Measurements from ENCODE around the gene RPL37A. TPM values are rescaled to one million over a fixed set of nuclear protein-coding genes. Genes with fewer than 3 reads are reported as not detected.
A peak's percentile ranks its signal among the peaks of the same experiment; 100 is the strongest.

RPL37A gene
- total RNA-seq, 1 experiment from 2014 or later: 4,028 TPM

GRCh38 chr2:216499641-216500218 is 1.1 kb downstream of the RPL37A start:
- Histone ChIP-seq H3K4me3 (peak overlapping the region; percentile 86), H3K9me3 (replicated peaks) (0 out of 2 replicates have a peak, but pooled peaks cover 4% of the 10 kb centered on the region), H3K4me1 (peaks cover 3% of the 10 kb centered on the region; the same call in 1 of the 2 replicates), H3K27ac (peak overlapping the region; percentile 87), H3K27me3 (no peaks in the 10 kb centered on the region; the same call in 1 of the 2 replicates), H3K36me3 (peaks cover 58% of the 10 kb centered on the region)
- peak in 1 of 2 experiments; percentile 20 for DNase-seq

- Histone ChIP-seq H3K4me3 (peak overlapping the region; percentile 86), H3K36me3 (peaks cover 58% of the 10 kb centered on the region), H3K4me1 (peaks cover 3% of the 10 kb centered on the region; the same call in 1 of the 2 replicates), H3K27ac (no peak overlapping the region), H3K27me3 (no peaks in the 10 kb centered on the region; the same call in 1 of the 2 replicates), H3K9me3 (replicated peaks) (0 out of 2 replicates have a peak, but pooled peaks cover 4% of the 10 kb centered on the region)
- DNase-seq: no peak
These were observed 1.9 kb downstream of the RPL37A start for GRCh38 chr2:216500572-216500971.

- Histone ChIP-seq H3K27ac (no peak overlapping the region), H3K4me1 (peaks cover 3% of the 10 kb centered on the region; the same call in 1 of the 2 replicates), H3K27me3 (no peaks in the 10 kb centered on the region; the same call in 1 of the 2 replicates), H3K4me3 (no peak overlapping the region), H3K9me3 (replicated peaks) (0 out of 2 replicates have a peak, but pooled peaks cover 4% of the 10 kb centered on the region), H3K36me3 (peaks cover 64% of the 10 kb centered on the region)
- no peak for DNase-seq
These were observed 3.2 kb downstream of the RPL37A start for GRCh38 chr2:216501854-216502253.

GRCh38 chr2:216502381-216503158 is 3.9 kb downstream of the RPL37A start:
- Histone ChIP-seq H3K27me3 (no peaks in the 10 kb centered on the region; the same call in 1 of the 2 replicates), H3K27ac (no peak overlapping the region), H3K4me1 (peaks cover 3% of the 10 kb centered on the region; the same call in 1 of the 2 replicates), H3K4me3 (no peak overlapping the region), H3K36me3 (peaks cover 64% of the 10 kb centered on the region), H3K9me3 (replicated peaks) (0 out of 2 replicates have a peak, but pooled peaks cover 4% of the 10 kb centered on the region)
- DNase-seq: no peak

- 0 out of 2 replicates have a peak, but pooled peaks cover 4% of the 10 kb centered on the region for H3K9me3 ChIP-seq (replicated peaks)
- H3K27ac ChIP-seq: no peak overlapping the region
- peaks cover 3% of the 10 kb centered on the region; the same call in 1 of the 2 replicates for H3K4me1 ChIP-seq
- no peaks in the 10 kb centered on the region; the same call in 1 of the 2 replicates for H3K27me3 ChIP-seq
- H3K36me3 ChIP-seq: peaks cover 64% of the 10 kb centered on the region
- DNase-seq: peak in 1 of 2 experiments; percentile 7
- H3K4me3 ChIP-seq: no peak overlapping the region
These were observed 4.5 kb downstream of the RPL37A start for GRCh38 chr2:216503159-216503629.

- Histone ChIP-seq H3K27ac (peak overlapping the region; percentile 10; the same call in 1 of the 2 replicates), H3K4me3 (no peak overlapping the region), H3K27me3 (no peaks in the 10 kb centered on the region; the same call in 1 of the 2 replicates), H3K36me3 (peaks cover 64% of the 10 kb centered on the region), H3K4me1 (peaks cover 3% of the 10 kb centered on the region; the same call in 1 of the 2 replicates), H3K9me3 (replicated peaks) (0 out of 2 replicates have a peak, but pooled peaks cover 4% of the 10 kb centered on the region)
- DNase-seq: peak in 1 of 2 experiments; percentile 23
These were observed 5.2 kb downstream of the RPL37A start for GRCh38 chr2:216503697-216504375.

GRCh38 chr2:216504376-216504762 is 5.7 kb downstream of the RPL37A start:
- Histone ChIP-seq H3K4me3 (no peak overlapping the region), H3K9me3 (replicated peaks) (0 out of 2 replicates have a peak, but pooled peaks cover 4% of the 10 kb centered on the region), H3K27ac (peak overlapping the region; percentile 10; the same call in 1 of the 2 replicates), H3K36me3 (peaks cover 59% of the 10 kb centered on the region), H3K4me1 (peaks cover 3% of the 10 kb centered on the region; the same call in 1 of the 2 replicates), H3K27me3 (no peaks in the 10 kb centered on the region; the same call in 1 of the 2 replicates)
- DNase-seq: no peak

GRCh38 chr2:216505133-216506106 is 6.8 kb downstream of the RPL37A start:
- peaks cover 3% of the 10 kb centered on the region; the same call in 1 of the 2 replicates for H3K4me1 ChIP-seq
- H3K4me3 ChIP-seq: no peak overlapping the region
- peak in 1 of 2 experiments; percentile 9 for DNase-seq
- no peak overlapping the region; the same call in 1 of the 2 replicates for H3K27ac ChIP-seq
- no peaks in the 10 kb centered on the region; the same call in 1 of the 2 replicates for H3K27me3 ChIP-seq
- peaks cover 49% of the 10 kb centered on the region for H3K36me3 ChIP-seq
- 0 out of 2 replicates have a peak, but pooled peaks cover 4% of the 10 kb centered on the region for H3K9me3 ChIP-seq (replicated peaks)

GRCh38 chr2:216507220-216508160 is 8.8 kb downstream of the RPL37A start:
- H3K27me3 ChIP-seq: no peaks in the 10 kb centered on the region; the same call in 1 of the 2 replicates
- H3K9me3 ChIP-seq (replicated peaks): 0 out of 2 replicates have a peak, but pooled peaks cover 4% of the 10 kb centered on the region
- H3K27ac ChIP-seq: no peak overlapping the region
- no peak overlapping the region for H3K4me3 ChIP-seq
- 0 out of 2 replicates have a peak, but pooled peaks cover 3% of the 10 kb centered on the region for H3K4me1 ChIP-seq
- H3K36me3 ChIP-seq: peaks cover 28% of the 10 kb centered on the region
- DNase-seq: peak in 1 of 2 experiments; percentile 6

- Histone ChIP-seq H3K36me3 (peaks cover 21% of the 10 kb centered on the region), H3K27me3 (no peaks in the 10 kb centered on the region; the same call in 1 of the 2 replicates), H3K9me3 (replicated peaks) (0 out of 2 replicates have a peak, but pooled peaks cover 4% of the 10 kb centered on the region), H3K27ac (no peak overlapping the region), H3K4me1 (no peaks in the 10 kb centered on the region), H3K4me3 (no peak overlapping the region)
- DNase-seq: no peak
These were observed 9.6 kb downstream of the RPL37A start for GRCh38 chr2:216508229-216508628.

- H3K4me1 ChIP-seq: no peaks in the 10 kb centered on the region
- no peaks in the 10 kb centered on the region for H3K36me3 ChIP-seq
- H3K9me3 ChIP-seq (replicated peaks): no peaks in the 10 kb centered on the region
- no peak overlapping the region for H3K4me3 ChIP-seq
- peak in 1 of 2 experiments; percentile 66 for DNase-seq
- no peak overlapping the region for H3K27ac ChIP-seq
- H3K27me3 ChIP-seq: no peaks in the 10 kb centered on the region
These were observed 18.2 kb downstream of the RPL37A start for GRCh38 chr2:216516730-216517350.

All from SJCRH30 (cell line).